Central memory CD8-positive, alpha-beta T cell (primary cell): ENCODE data around the gene SMYD3.

ENCODE experiments used
- ATAC-seq: fragments of 150-1000 bp; cut with Tn5 transposase; replicated peaks from 2 replicates; pipeline ENCODE4 v1.10.0; 2022; ENCODE audit warnings: mild to moderate bottlenecking, moderate FRiP score, moderate number of reproducible peaks; ENCODE audit not compliant: poor library complexity, severe bottlenecking; ENCODE audit errors: extremely low read depth
- DNase-seq, 2 donors: peaks; one replicate each; pipeline ENCODE4 v3.0.0; 2021; ENCODE audit warnings: low spot score in 2 of 2
- H3K27ac Mint-ChIP-seq: one replicate; pipeline ENCODE4 v1.8.0; 2022; ENCODE audit warnings: low read depth, mild to moderate bottlenecking, moderate library complexity, mixed read lengths
- H3K27me3 Mint-ChIP-seq: one replicate; pipeline ENCODE4 v1.8.0; 2022; ENCODE audit warnings: mixed read lengths
- H3K36me3 Mint-ChIP-seq: one replicate; pipeline ENCODE4 v1.8.0; 2022; ENCODE audit warnings: mild to moderate bottlenecking, moderate library complexity, mixed read lengths; ENCODE audit not compliant: insufficient read depth
- H3K4me1 Mint-ChIP-seq: one replicate; pipeline ENCODE4 v1.8.0; 2022; ENCODE audit warnings: mixed read lengths
- H3K4me3 Mint-ChIP-seq: one replicate; pipeline ENCODE4 v1.8.0; 2022; ENCODE audit warnings: mild to moderate bottlenecking, moderate library complexity, mixed read lengths
- H3K9me3 Mint-ChIP-seq: one replicate; pipeline ENCODE4 v1.8.0; 2022; ENCODE audit warnings: mixed read lengths

SMYD3 gene

DNA sequence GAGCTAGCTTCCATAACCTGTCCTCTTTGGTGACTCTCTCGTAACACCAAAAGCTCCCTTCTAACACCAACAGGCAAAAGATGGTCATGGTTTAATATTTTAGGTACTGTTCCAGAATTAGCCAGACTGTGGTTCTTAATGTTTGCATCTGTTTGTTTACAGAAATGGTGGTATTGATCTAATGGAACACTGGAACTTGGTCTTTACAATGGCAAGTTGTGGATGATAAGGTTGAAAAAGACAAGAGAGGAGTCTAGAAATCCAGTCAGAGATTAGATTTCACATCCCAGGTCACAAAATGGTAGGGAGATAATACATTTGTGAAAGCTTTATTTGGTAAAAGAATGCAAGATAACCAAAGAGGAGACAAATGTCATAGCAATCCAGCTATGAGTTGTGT, 293.1 kb downstream of the SMYD3 start:
- Mint-ChIP-seq H3K27ac (no peak overlapping the region), H3K4me1 (peaks cover 7% of the 10 kb centered on the region), H3K36me3 (no peaks in the 10 kb centered on the region), H3K9me3 (no peaks in the 10 kb centered on the region), H3K27me3 (no peaks in the 10 kb centered on the region), H3K4me3 (no peak overlapping the region)
- no peak for DNase-seq
- ATAC-seq: no peak

DNA sequence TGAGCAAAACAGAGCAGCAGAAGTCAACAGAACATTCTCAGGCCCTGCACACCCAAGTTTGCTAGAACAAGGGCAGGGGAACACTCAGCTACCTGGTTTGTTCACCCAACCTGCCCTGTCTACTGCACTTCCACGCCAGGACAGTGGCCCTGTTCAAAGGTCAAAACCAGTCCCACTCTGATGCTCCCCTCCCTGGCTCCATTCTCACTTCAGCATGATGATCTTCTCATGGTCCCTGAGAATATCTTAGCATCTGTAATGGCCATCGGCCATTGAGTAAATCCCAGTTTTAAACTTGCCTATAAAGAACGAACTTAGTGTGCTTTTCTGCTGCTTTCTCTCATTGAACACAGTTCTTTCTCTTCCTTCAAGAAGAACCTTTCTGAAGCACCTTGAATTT, 293.6 kb downstream of the SMYD3 start:
- peaks cover 7% of the 10 kb centered on the region for H3K4me1 Mint-ChIP-seq
- H3K36me3 Mint-ChIP-seq: no peaks in the 10 kb centered on the region
- ATAC-seq: no peak
- no peaks in the 10 kb centered on the region for H3K27me3 Mint-ChIP-seq
- H3K9me3 Mint-ChIP-seq: no peaks in the 10 kb centered on the region
- no peak for DNase-seq
- H3K4me3 Mint-ChIP-seq: no peak overlapping the region
- no peak overlapping the region for H3K27ac Mint-ChIP-seq

DNA sequence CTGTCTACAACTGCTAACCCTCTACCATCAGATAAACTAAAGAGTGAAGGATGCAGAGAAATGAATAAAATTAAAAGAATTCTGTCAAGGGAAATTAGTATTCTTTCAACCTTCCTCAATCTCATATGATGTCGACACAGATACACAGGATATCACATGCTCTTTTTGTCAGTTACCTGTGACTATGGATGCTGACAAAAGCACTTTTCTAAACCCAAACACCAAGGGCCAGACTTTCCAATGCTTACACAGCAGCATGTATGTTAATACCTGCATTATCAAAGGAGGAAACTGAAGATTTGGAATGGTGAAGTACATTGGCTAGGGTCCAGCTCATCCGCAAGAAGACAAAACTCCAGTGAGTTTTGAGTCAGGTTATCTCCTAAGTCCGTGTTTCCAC, 294.0 kb downstream of the SMYD3 start:
- no peak overlapping the region for H3K4me3 Mint-ChIP-seq
- peaks cover 7% of the 10 kb centered on the region for H3K4me1 Mint-ChIP-seq
- no peaks in the 10 kb centered on the region for H3K9me3 Mint-ChIP-seq
- no peaks in the 10 kb centered on the region for H3K36me3 Mint-ChIP-seq
- no peak for ATAC-seq
- no peaks in the 10 kb centered on the region for H3K27me3 Mint-ChIP-seq
- DNase-seq: no peak
- no peak overlapping the region for H3K27ac Mint-ChIP-seq

DNA sequence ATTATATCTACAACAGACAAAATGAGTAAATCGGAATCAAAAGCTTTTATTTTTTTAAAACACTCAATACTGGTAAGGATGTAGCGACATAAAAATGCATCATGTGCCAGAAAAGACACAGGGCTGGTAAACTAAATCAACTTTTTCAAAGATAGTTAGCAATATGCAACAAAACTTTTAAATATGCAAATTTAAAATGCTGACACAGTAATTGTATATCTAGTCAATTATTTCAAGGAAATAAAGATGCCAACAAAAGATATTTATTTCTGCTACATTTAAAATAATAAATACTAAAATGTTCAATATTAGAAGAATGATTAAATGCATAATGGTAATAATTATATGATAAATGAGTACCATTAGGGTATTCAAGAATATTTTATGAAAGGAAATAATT, 295.1 kb downstream of the SMYD3 start:
- no peak overlapping the region for H3K4me3 Mint-ChIP-seq
- H3K27me3 Mint-ChIP-seq: no peaks in the 10 kb centered on the region

DNA sequence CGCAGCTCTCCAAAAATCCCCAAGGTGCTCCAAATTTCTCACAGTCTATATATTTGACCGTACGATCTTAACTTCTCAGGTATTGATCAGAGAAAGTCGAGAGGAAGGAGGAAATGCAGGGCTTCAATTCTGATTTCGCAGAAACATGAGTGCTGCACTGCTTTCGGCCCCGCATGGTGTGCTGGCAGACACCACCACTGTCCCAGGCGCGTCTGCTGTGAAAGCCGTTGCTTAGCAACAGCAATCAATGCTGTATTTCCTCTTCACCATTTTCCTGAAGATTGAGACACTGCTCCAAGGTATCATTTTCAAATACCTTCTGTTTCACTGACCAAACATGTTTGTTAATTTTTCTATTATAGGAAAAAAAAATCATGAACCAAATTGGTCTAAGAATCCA, 296.3 kb downstream of the SMYD3 start:
- DNase-seq: no peak
- Mint-ChIP-seq H3K27me3 (no peaks in the 10 kb centered on the region), H3K27ac (no peak overlapping the region), H3K4me3 (no peak overlapping the region), H3K36me3 (peaks cover 2% of the 10 kb centered on the region), H3K9me3 (no peaks in the 10 kb centered on the region), H3K4me1 (peaks cover 7% of the 10 kb centered on the region)
- no peak for ATAC-seq

More for the DNA sequence above, 295.1 kb downstream of the SMYD3 start:
- DNase-seq (no peak), ATAC-seq (no peak)
- Mint-ChIP-seq H3K27ac (no peak overlapping the region), H3K4me1 (peaks cover 7% of the 10 kb centered on the region), H3K36me3 (peaks cover 2% of the 10 kb centered on the region), H3K9me3 (no peaks in the 10 kb centered on the region)

DNA sequence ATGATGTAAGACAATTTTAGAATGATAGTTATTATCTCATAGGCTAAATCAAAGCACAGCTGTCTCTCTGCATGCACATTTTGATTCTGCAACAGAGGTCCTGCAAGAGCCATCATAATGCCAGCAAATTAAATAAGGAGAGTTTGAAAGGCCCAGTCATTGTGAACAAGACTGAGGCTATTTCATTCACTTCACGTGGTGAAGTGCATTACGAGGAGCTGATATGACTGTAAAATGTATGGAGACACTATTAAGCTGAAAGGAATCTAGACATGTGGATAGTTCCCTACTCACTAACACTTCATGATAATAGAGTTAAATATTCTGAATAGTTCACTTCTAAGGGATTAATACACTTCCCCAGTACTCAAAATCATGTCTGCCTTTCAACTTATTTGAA, 299.0 kb downstream of the SMYD3 start:
- ATAC-seq (no peak), DNase-seq (no peak)
- Mint-ChIP-seq H3K36me3 (peaks cover 2% of the 10 kb centered on the region), H3K27ac (no peak overlapping the region), H3K4me1 (no peaks in the 10 kb centered on the region), H3K27me3 (no peaks in the 10 kb centered on the region), H3K4me3 (no peak overlapping the region), H3K9me3 (no peaks in the 10 kb centered on the region)

DNA sequence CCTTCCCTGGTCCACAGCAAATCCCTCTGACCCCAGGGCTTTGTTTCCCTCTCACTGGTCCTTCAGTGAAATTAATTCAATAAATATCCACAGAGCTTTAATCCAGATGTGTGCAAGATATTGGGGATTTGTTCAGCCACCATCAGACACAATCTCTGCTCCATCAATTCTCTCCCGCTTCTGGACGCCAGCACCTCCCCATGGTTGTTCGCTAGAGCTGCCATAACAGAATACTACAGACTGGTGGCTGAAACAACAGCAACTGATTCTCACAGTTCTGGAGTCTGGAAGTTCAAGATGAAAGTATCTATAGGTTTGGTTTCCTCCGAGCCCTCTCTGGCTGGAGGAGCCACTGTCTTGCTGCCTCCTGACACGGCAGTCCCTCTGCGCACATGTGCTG, 303.9 kb downstream of the SMYD3 start:
- Mint-ChIP-seq H3K4me1 (peaks cover 5% of the 10 kb centered on the region), H3K27ac (no peak overlapping the region), H3K4me3 (no peak overlapping the region), H3K27me3 (no peaks in the 10 kb centered on the region), H3K9me3 (no peaks in the 10 kb centered on the region), H3K36me3 (peaks cover 2% of the 10 kb centered on the region)
- DNase-seq (no peak), ATAC-seq (no peak)

DNA sequence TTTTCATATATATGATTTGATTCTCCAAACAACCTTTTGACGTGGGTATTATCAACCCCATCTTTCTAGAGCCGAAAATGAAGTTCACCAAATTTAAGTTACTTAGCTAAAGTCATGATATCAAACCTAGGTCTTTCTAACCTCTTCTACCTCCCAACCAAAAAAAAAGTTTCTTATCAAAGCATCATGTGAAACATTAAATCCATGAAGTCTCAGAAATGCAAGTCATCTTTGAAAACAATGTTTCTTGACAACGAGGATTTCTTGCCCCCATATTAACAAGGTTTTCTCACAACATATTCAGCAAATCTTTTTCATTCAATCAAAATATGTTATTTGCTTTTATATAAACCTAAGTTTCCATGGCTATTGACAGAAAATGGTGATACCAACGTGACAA, 306.3 kb downstream of the SMYD3 start:
- no peak for ATAC-seq

DNA sequence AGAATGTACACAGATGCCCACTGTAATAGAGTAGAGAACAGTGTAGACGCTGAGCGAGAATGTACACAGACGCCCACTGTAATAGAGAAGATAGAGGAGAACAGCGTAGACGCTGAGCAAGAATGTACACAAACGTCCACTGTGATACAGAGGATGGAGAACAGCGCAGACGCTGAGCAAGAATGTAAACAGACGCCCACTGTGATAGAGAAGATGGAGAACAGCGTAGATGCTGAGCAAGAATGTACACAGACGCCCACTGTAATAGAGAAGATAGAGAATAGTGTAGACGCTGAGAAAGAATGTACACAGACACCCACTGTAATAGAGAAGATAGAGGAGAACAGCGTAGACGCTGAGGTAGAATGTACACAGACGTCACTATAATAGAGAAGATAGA, 306.9 kb downstream of the SMYD3 start:
- Mint-ChIP-seq H3K4me1 (peaks cover 5% of the 10 kb centered on the region), H3K4me3 (no peak overlapping the region), H3K9me3 (no peaks in the 10 kb centered on the region)

More for the DNA sequence above, 306.3 kb downstream of the SMYD3 start:
- no peaks in the 10 kb centered on the region for H3K9me3 Mint-ChIP-seq
- H3K36me3 Mint-ChIP-seq: no peaks in the 10 kb centered on the region
- H3K27me3 Mint-ChIP-seq: no peaks in the 10 kb centered on the region
- H3K4me3 Mint-ChIP-seq: no peak overlapping the region
- peaks cover 5% of the 10 kb centered on the region for H3K4me1 Mint-ChIP-seq
- no peak overlapping the region for H3K27ac Mint-ChIP-seq
- no peak for DNase-seq

DNA sequence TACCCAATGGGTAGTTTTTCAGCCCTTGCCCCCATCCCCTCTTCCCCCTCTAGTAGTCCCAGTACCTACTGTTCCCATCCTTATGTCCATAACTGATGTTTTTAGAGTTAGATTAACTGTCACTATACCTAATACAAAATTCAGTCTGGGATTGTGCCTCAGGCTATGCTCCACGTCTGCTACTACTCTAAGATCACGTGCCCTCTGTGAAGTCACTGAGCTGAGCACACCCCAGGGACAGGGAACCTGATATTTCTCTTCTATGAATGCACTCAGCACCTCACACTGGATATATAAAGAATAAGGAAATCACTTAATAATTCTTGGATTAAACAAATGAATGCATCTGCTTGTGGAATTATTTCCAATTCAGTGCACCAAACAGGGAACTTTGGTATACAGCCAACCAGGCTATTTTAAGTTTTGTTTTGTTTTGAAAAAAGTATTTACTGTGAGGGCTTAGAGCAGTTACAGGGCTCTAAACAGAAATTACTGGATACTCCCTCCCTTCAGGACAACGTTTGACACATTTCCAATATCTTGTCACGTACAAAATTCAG, 307.9 kb downstream of the SMYD3 start:
- H3K4me3 Mint-ChIP-seq: no peak overlapping the region
- H3K27me3 Mint-ChIP-seq: no peaks in the 10 kb centered on the region
- no peak for ATAC-seq
- no peaks in the 10 kb centered on the region for H3K9me3 Mint-ChIP-seq
- no peak overlapping the region for H3K27ac Mint-ChIP-seq
- DNase-seq: no peak
- no peaks in the 10 kb centered on the region for H3K36me3 Mint-ChIP-seq
- H3K4me1 Mint-ChIP-seq: peaks cover 5% of the 10 kb centered on the region

More for the DNA sequence above, 306.9 kb downstream of the SMYD3 start:
- Mint-ChIP-seq H3K27ac (no peak overlapping the region), H3K27me3 (no peaks in the 10 kb centered on the region), H3K36me3 (no peaks in the 10 kb centered on the region)
- DNase-seq: no peak
- no peak for ATAC-seq

DNA sequence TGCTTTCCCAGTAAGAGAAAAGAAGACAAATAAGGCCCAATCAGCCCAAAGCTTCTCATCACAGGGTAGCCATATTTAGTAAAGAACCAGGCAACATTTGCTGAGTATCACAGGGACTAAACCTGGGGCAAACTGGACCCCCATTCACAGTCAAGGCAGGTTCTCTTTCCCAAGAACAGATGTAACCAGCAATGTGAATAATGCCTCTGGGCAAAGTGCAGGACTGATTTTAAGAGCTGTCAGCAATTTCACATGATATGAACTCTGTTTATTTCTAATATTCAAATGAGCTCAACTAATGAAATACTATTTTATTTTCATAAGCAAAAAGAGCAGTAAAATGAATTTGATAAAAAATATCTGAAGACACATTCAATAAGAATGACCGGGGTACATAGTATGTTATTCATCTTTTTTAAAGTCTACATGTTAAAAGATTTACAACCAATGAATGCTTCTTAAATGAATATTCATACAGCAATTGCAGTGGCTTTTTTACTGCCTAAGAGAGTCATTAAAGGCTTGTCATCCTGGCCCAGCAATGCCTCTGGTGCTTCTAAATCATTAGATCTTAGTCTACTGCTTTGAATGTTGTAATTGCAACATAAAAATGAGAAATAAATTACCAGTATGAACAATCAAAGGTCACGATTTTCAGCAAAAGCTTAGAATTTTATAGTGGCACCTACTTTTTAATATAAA, 308.8 kb downstream of the SMYD3 start:
- Mint-ChIP-seq H3K4me3 (no peak overlapping the region), H3K36me3 (peaks cover 1% of the 10 kb centered on the region), H3K27me3 (no peaks in the 10 kb centered on the region), H3K27ac (no peak overlapping the region), H3K9me3 (no peaks in the 10 kb centered on the region), H3K4me1 (peaks cover 5% of the 10 kb centered on the region)
- ATAC-seq (no peak), DNase-seq (no peak)

DNA sequence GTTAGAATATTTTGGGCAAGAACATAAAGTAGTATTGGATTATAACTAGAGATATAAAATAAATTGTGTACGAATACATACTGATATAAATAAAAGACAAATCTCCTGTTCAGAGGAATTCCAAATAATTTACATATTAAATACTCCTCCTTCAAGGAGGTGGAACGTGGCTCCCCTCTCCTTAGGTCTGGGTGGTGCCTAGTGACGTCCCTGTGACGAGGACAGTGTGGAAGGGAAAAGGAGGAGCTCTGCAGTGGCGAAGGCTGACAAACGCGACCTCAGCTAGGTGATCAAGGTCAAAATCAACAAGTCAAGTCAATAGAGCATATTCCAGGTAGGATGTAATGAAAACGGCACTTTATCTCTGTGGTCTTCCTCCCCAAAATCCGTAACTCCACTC, 310.0 kb downstream of the SMYD3 start:
- H3K36me3 Mint-ChIP-seq: peaks cover 3% of the 10 kb centered on the region
- H3K4me1 Mint-ChIP-seq: peaks cover 5% of the 10 kb centered on the region
- no peak overlapping the region for H3K27ac Mint-ChIP-seq
- no peaks in the 10 kb centered on the region for H3K9me3 Mint-ChIP-seq
- no peaks in the 10 kb centered on the region for H3K27me3 Mint-ChIP-seq
- H3K4me3 Mint-ChIP-seq: no peak overlapping the region
- DNase-seq: no peak
- no peak for ATAC-seq

DNA sequence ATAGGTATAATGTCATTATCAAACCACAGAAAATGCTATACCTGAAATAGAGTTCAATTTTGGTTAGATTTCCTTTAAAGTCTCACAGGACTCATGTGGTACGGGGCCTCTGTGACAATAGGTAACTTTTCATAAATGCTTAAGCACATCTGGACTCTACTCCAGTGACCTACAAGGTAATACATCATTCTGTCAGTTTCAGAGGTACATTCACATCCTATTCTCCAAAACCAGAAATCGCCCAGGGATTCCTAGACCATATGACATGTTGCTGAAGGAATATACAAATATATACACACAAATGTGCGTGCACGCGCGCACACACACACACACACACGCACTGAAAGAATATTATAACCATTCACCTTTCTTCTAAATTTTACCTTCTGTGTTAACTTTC, 311.8 kb downstream of the SMYD3 start:
- ATAC-seq (no peak), DNase-seq (no peak)
- H3K9me3 Mint-ChIP-seq: no peaks in the 10 kb centered on the region
- no peaks in the 10 kb centered on the region for H3K27me3 Mint-ChIP-seq
- peaks cover 3% of the 10 kb centered on the region for H3K36me3 Mint-ChIP-seq
- H3K27ac Mint-ChIP-seq: no peak overlapping the region
- peaks cover 5% of the 10 kb centered on the region for H3K4me1 Mint-ChIP-seq
- H3K4me3 Mint-ChIP-seq: no peak overlapping the region
